Measurements from ENCODE around the gene ZNF512B.
"Not testable (repeated sequence)": the region's sequence is repeated elsewhere in the genome, so short reads cannot be mapped to it uniquely, and the experiment has no call there.

The ZNF512B gene

DNA sequence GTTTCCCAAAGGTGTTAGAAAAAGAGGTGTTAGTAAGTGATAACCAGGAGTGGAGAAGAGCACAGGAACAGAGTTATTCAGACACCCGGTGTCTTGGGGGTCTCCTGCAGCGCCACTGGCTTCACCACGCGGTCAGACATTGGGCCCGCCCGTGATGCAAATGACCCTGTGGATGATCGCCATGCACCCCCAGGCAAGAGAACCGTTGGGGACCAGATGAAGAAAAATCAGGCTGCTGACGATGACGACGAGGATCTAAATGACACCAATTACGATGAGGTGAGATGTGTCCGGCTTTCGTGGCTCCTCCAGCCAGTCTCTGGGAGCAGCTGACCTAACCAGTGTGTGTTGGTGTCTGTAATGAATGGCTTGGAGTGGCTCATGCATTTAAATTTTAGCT lies 13.2 kb upstream of the ZNF512B start:
- no peak overlapping the region for H3K4me3 ChIP-seq (ENCODE audit: low read length)
- no peak for TF ChIP-seq ZNF274 (IDR thresholded peaks at IDR 0.05; ENCODE audit: low read depth, low read length)

DNA sequence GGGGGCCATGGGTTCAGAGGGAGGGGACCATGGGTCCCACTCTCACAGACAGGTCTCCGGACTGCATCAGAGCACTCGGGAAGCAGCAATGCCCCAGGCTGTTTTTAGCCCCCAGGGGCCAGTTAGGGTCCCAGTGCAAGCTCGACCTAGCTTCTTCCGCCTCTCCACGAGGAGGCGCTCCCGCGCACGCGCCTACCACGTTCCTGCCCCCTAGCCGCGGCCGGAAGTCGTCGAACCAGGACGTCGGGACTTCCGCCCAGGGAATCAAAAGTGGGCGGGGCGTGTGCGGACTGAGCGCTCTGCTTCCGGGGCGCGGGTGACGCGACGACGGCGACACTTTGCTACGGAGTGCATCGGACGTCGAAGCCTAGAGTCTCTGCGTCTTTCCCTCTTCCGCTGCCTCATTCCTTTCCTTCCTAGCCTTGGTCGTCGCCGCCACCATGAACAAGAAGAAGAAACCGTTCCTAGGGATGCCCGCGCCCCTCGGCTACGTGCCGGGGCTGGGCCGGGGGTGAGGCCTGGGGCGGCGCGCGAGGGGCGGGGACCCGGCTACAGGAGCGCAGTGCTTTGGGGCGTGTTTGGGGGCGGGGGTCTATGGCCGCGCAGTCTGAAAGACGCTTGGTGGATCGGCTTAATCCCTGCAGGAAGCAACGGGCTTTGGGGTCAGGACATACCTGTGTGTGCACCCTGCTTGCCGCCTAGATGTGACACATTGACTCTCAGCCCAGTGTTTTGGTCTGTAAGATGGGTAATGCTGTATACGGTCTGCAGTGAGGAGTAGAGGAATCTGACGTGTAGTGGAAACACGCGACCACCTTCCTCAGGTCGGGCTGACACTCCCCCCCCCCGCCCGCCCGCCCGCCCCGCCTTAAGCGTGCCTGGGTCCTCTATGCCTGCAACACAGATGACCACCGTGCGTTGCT lies 11.3 kb upstream of the ZNF512B start, which contains the start of gene PRPF6:
TSS of gene PRPF6 (plus strand) at position 327 of the 923 bp plus-strand sequence. CDS start at position 441, 114 bp downstream.
- TF ChIP-seq ZNF274 (IDR thresholded peaks at IDR 0.05; ENCODE audit: low read depth, low read length): no peak
- peak within 1 kb of the TSS; percentile 91 for H3K4me3 ChIP-seq (ENCODE audit: low read length)

DNA sequence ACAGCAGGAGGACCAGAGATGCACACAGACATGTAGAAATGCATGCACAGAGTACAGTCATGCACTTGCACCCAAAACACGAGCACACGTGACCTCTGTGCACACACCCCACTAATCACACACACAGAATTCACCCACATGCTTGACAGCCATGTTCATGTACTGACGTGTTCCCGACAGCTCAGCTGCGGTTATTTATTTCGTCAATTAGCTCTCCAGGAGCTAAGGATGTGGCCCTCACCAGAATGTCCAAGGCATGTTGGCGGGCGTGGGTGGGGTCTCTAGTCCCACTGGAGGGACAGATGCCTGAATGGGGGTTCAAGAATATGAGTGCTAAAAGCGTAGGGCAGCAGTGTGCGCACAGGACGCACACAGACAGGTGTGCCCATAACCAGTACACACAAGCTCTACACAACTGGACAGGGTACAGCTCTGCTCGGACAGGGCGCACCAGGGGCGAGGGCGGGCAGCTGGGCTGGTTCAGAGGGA lies 10.6 kb upstream of the ZNF512B start:
- TF ChIP-seq ZNF274 (IDR thresholded peaks at IDR 0.05; ENCODE audit: low read depth, low read length): no peak
- peak overlapping the region; percentile 68; the same call in 1 of the 2 replicates for H3K4me3 ChIP-seq (ENCODE audit: low read length)

DNA sequence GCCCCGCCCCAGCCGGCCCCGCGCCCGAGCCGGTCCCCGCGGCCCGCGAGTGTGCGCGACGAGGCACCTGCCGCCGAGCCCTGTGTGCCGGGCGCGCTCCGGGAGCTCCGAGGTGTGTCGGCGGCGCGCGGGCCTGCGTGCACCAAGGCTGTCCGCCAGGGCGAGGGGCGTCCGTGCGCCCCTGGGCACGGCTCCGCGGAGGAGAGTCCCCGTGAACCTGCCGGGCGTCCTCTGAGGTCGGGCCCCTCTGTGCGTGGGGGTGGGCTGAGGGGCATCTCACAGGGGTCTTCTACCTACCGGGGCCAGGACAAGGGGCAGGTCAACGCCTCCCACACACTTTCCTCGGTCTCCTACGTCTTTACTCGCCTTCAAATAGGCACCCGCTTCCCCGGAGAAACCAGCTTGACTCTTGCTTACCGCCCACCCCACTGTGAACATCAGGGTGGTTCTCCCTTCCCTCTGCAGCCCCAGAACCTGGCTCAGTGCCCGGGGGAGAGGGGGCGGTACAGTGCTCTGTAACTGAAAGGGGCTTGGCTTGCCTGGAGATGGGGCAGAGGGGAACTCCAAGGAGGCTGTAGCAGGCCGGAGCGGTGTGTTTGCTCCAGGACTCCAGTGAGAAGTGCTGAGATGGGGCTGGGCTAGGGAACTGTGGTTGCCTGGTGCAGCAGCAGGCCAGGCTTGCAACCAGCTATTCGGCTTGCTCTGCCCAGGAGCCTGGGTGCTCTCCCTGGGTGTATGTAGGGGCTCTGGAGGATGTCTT lies 10.0 kb upstream of the ZNF512B start, which contains the start of gene SAMD10:
TSS of gene SAMD10 (minus strand) at position 86 of the 760 bp plus-strand sequence. CDS start 175 bp downstream, outside the sequence.
- TF ChIP-seq ZNF274 (IDR thresholded peaks at IDR 0.05; ENCODE audit: low read depth, low read length): no peak
- H3K4me3 ChIP-seq (ENCODE audit: low read length): peak within 1 kb of the TSS; percentile 68

DNA sequence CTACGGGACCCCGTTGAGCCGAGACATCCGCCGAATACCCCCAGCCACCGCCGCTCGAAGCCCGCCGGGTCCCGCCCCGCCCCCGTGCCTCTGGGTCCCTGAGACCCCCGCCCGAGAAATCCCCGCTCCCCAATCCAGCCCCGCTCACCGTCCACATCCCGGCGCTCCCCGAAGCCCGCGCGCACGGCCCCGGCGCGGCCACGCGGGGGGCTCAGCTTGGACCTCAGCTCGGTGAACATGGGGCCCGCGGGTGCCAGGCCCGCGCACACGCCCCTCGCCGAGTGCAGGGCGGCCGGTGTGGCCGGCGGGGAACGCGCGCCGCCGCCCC lies 9.5 kb upstream of the ZNF512B start:
- H3K4me3 ChIP-seq (ENCODE audit: low read length): peak overlapping the region; percentile 59
- TF ChIP-seq ZNF274 (IDR thresholded peaks at IDR 0.05; ENCODE audit: low read depth, low read length): no peak

DNA sequence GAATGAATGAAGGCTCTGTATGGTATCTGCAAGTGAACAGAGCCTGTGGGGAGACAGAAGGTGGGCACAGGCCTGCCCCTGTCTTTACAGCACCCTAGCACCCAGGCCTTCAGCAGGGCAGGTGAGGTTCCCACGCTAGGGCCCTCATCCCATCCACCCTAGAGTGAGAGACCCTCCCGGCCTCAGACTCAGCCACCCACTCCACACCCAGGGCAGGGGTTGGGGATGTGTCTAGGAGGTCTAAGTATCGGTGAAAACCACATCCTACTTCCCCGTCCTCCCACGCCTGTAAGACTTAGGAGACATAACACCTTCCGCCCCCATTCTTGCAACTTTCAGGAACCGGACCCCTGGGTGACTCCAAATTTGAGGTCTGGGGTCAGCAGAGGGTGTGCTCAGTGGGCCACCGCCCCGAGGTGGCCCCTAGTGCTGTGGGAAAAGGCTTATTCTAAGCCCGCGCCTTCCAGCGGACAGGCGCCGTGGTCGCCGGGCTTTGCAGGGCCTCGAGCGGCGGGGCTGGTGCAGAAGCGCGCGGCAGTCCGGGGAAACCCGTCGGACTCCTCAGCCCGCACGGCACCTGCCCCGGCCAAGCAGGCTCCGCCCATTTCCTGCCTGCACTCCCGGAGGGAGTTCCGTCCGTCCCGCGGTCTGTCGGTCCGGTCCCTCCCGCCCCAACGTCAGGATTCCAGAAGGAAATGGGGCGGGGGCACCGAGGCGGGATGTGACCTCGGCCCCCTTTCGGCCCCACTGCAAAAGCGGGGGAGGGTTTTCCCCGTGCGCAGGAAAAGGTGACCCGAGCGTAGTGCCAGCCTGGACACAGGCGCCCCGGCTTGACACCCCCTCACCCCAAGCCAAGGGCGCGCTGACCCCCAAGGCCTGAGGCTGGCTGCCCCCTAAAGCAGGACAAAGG lies 8.8 kb upstream of the ZNF512B start:
- no peak for TF ChIP-seq ZNF274 (IDR thresholded peaks at IDR 0.05; ENCODE audit: low read depth, low read length)
- peak overlapping the region; percentile 59 for H3K4me3 ChIP-seq (ENCODE audit: low read length)

DNA sequence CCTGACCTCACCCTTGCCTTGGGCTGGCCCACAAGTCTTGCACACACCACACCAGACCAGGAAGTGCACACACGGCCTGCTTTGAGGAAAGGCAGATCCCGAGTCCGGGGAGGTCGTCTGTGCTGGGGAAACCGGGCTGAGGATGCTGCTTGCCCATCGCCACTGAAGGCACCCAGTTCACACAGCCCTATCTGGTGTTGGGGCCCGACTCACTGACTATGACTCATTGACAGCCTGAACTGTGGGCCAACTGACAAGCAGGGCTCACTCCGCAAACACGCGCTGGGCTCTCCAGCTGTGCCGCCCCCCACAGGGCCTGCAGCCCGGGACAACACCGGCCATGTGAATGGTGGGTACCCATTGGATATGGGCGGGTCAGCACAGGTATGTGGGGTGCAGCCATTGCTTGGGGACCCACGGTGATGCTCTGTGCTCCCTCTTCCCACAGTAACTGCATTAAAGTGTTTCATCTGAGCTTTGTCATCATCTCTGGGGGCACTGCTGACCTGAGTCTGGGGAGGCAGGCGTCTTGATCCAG lies 8.1 kb upstream of the ZNF512B start:
- H3K4me3 ChIP-seq (ENCODE audit: low read length): peak overlapping the region; percentile 59; the same call in 1 of the 2 replicates
- TF ChIP-seq ZNF274 (IDR thresholded peaks at IDR 0.05; ENCODE audit: low read depth, low read length): no peak

DNA sequence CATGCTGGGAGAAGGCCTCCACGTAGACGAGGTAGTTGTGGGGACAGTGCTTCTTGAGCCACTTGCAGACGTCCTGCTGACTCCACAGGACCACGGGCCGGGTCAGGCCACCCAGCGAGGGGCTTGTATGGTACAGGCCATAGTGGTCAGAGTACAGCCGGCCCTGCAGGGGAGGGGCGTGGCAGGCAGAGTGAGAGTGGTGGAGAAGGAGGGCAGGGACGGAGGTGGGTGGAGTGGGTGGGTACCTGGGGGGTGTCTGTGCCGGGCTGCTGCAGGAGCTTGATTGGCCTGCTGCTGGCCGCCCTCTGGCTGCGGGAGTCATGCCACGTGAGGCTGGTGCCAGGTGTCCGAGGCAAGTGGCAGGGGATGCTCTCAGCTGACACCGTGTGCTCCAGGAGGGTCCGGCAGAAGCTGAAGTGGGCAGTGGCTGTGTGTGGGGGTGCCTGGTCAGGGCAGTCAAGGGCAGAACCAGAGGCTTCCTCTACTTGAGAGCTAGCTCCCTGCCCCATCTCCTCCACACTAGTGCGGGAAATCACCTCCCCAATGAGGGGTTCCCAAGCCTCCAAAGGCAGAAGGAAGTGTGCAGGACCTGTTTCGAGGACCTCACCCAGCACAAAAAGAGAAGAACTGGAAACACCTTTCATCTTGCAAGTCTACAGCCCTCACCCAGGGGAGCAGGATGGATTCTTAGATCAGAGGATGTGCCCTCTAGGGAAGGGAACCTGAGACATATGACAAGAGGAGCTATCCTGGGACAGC lies 7.4 kb upstream of the ZNF512B start:
- H3K4me3 ChIP-seq (ENCODE audit: low read length): no peak overlapping the region; the same call in 1 of the 2 replicates
- no peak for TF ChIP-seq ZNF274 (IDR thresholded peaks at IDR 0.05; ENCODE audit: low read depth, low read length)

DNA sequence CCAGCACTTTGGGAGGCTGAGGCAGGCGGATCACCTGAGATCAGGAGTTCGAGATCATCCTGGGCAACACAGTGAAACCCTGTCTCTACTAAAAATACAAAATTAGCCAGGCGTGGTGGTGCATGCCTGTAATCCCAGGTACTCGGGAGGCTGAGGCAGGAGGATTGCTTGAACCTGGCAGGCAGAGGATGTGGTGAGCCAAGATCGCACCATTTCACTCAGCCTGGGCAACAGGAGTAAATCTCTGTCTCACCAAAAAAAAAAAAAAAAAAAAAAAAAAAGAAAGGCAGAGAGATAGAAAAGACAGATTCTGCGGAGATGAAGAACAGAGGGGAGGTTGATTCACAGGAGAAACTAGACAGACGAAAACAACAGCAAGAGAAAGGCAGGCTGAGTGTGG lies 6.8 kb upstream of the ZNF512B start:
- H3K4me3 ChIP-seq (ENCODE audit: low read length): not testable (repeated sequence)

DNA sequence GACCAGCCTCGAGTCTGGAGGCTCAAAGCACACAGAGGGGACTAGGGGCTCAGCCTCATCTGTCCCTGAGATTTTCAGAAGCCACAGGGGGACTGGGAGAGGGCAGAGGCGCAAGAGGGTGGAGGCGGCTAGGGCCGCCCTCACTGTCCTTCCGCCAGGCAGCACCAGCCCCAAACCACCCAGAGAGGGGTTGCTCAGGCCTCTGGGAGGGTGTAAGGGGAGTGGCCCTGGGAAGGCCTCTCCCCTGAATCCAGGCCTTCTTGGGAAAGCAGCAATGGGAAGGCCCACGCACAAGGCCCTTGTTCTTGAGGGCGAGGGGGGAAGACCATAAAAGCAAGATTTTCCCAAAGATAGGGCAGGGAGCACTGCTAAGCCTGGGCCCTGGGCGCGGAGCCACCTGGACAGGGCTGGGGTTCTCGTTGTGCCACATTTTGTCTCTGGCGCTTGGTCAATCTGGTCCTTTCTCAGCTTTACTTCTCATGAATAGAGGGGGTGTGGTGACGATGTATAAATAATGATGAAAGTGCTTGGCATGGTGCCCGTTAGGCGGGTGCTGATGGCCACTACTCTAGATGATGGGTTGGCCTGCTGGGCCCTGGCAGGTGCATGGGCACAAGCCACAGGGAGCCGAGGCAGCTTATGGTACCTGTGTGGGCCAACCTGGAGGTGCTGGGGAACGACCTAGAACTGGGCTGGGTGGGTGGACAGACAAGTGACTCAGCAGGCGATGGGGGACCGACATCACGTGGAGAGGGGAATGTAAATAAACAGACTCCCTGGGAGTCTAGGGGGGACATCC lies 4.9 kb upstream of the ZNF512B start:
- H3K4me3 ChIP-seq (ENCODE audit: low read length): no peak overlapping the region
- TF ChIP-seq ZNF274 (IDR thresholded peaks at IDR 0.05; ENCODE audit: low read depth, low read length): no peak

DNA sequence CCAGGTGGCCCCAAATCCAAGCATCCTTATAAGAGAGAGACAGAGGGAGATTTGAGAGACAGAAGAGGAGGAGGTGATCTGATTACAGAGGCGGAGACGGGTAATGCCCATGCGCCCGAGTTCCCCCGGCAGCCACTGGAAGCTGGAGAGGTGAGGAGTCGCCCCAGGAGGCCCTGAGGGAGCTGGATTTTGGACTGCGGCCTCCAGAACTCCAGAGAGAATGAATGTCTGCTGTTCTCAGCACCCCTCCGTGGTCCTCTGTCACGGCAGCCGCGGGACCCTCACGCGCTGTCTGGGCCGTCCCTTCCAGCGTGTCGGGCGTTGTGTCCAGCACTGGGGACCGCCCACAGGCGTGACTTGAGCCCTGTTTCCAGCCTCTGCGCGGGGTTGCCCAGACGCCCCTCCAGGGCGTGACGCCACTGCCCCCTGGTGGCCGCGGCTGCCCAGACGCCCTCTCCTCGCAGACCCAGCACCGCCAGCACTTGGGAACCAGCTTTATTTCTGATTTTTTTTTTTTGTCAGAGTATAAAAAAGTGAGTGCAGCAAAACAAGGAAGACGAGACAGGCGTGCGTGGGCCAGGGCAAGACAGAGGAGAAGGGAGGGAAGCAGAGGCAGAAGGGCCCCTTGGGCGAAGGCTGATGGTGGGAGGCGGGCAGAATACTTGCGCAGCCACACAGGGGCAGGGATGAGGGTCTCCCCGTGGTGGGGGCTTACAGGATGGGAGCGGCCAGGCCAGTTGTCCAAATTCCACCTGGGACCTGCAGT lies 4.1 kb upstream of the ZNF512B start:
- no peak for TF ChIP-seq ZNF274 (IDR thresholded peaks at IDR 0.05; ENCODE audit: low read depth, low read length)
- no peak overlapping the region for H3K4me3 ChIP-seq (ENCODE audit: low read length)
